Astrocyte (in vitro differentiated cells and primary cell): ENCODE data around the gene NKAP. TPM values are rescaled to one million over a fixed set of nuclear protein-coding genes. Genes with fewer than 3 reads are reported as not detected.
A peak's percentile ranks its signal among the peaks of the same experiment; 100 is the strongest.
"Not testable (repeated sequence)": the region's sequence is repeated elsewhere in the genome, so short reads cannot be mapped to it uniquely, and the experiment has no call there.

Experiments
- DNase-seq: peaks from one replicate; pipeline ENCODE4 v3.0.0-alpha.2; 2010; ENCODE audit warnings: low read depth
- FAIRE-seq: peaks from 2 replicates; lab custom pipeline; 2011; peaks lifted over from hg19 to GRCh38; lab: Jason Lieb, UNC
- H2AFZ ChIP-seq: 2 replicates; pipeline ENCODE4 v1.6.0; 2012; ENCODE audit warnings: low read depth, low read length, inconsistent platforms
- H3K27ac ChIP-seq: 2 replicates; pipeline ENCODE4 v1.5.1; 2011; ENCODE audit warnings: low read depth, low read length, inconsistent platforms
- H3K27me3 ChIP-seq: 2 replicates; pipeline ENCODE4 v1.6.0; 2011; ENCODE audit warnings: low read length, inconsistent platforms; ENCODE audit not compliant: insufficient read depth
- H3K36me3 ChIP-seq: 2 replicates; pipeline ENCODE4 v1.5.1; 2011; ENCODE audit warnings: low read length, inconsistent platforms; ENCODE audit not compliant: insufficient read depth
- H3K4me1 ChIP-seq: 2 replicates; pipeline ENCODE4 v1.5.1; 2011; ENCODE audit warnings: low read length, inconsistent platforms; ENCODE audit not compliant: insufficient read depth
- H3K4me2 ChIP-seq: 2 replicates; pipeline ENCODE4 v1.6.0; 2012; ENCODE audit warnings: low read length, inconsistent platforms
- H3K4me3 ChIP-seq: 2 replicates; pipeline ENCODE4 v1.5.1; 2011; ENCODE audit warnings: low read depth, mild to moderate bottlenecking, low read length, inconsistent platforms; ENCODE audit not compliant: insufficient read depth
- H3K79me2 ChIP-seq: 2 replicates; pipeline ENCODE4 v1.6.0; 2012; ENCODE audit warnings: mild to moderate bottlenecking, low read length, inconsistent platforms; ENCODE audit not compliant: insufficient read depth
- H3K9ac ChIP-seq: 2 replicates; pipeline ENCODE4 v1.6.0; 2012; ENCODE audit warnings: mild to moderate bottlenecking, low read length, inconsistent platforms
- H3K9me3 ChIP-seq: 2 replicates; pipeline ENCODE4 v1.5.1; 2012; ENCODE audit warnings: low read depth, mild to moderate bottlenecking, low read length, inconsistent platforms; ENCODE audit not compliant: insufficient read depth
- H4K20me1 ChIP-seq: 2 replicates; pipeline ENCODE4 v1.6.0; 2012; ENCODE audit warnings: low read length, inconsistent platforms; ENCODE audit not compliant: insufficient read depth
- H3K27ac Mint-ChIP-seq: one replicate; pipeline ENCODE4 v1.8.0; 2021; ENCODE audit warnings: mild to moderate bottlenecking, mixed read lengths; ENCODE audit not compliant: unreplicated experiment
- H3K27me3 Mint-ChIP-seq: one replicate; pipeline ENCODE4 v1.8.0; 2021; ENCODE audit warnings: low read depth, mixed read lengths; ENCODE audit not compliant: unreplicated experiment
- H3K36me3 Mint-ChIP-seq: one replicate; pipeline ENCODE4 v1.8.0; 2021; ENCODE audit warnings: low read depth, mixed read lengths; ENCODE audit not compliant: unreplicated experiment
- H3K4me1 Mint-ChIP-seq: one replicate; pipeline ENCODE4 v1.8.0; 2021; ENCODE audit warnings: low read depth, mixed read lengths; ENCODE audit not compliant: unreplicated experiment
- H3K4me3 Mint-ChIP-seq: one replicate; pipeline ENCODE4 v1.8.0; 2021; ENCODE audit warnings: mild to moderate bottlenecking, moderate library complexity, mixed read lengths; ENCODE audit not compliant: unreplicated experiment
- H3K9me3 Mint-ChIP-seq: one replicate; pipeline ENCODE4 v1.8.0; 2021; ENCODE audit warnings: mild to moderate bottlenecking, mixed read lengths; ENCODE audit not compliant: unreplicated experiment
- EZH2 ChIP-seq: IDR thresholded peaks from 2 replicates; pipeline ENCODE4 v1.6.1; 2012; ENCODE audit warnings: mild to moderate bottlenecking, low read length, inconsistent platforms; ENCODE audit not compliant: insufficient read depth
- total RNA-seq: library from RNA; stranded (reverse); gene quantifications from 2 replicates; pipeline ENCODE4 v1.2.1, GENCODE V29; 2021
- TF ChIP-seq, protein P1 (sequence below): IDR thresholded peaks from 2 replicates; pipeline ENCODE4 v1.5.1; 2011; ENCODE audit warnings: low read depth, mild to moderate bottlenecking, inconsistent platforms, low read length, moderate library complexity; ENCODE audit not compliant: insufficient read depth

Gene NKAP
- total RNA-seq, 1 donor from 2014 or later, result 7.1 TPM

DNA sequence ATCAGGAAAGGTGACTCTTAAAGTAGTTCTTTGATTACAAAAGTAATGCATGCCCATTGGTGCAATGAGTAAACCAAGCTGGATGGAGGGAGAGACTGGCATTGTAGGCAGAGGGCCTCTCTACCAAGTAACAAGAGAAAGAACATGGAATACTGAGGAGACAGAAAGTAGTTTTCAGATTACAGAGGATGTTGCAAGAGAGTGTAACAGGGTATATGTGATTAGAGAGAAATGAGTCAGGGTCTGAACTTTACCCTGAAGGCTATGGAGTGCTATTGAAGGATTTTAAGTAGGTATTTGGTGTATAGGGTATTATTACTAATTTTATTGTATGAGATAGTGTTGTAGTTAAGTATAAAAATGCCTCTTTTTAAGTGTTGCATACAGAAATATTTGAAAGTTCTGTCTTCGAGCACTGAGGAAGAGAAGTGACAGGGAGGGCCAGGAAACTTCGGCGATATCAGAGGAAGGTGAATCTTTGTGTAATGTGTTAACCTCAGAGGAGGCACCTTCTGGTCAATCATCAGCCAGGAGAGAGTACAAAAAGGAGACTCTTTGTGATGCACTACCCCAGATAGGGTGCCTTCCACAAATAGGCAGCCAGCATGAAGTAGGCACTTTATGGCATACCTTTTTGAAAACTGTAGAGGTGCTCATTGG, 8.2 kb downstream of the NKAP start:
- no peaks in the 10 kb centered on the region for H3K36me3 Mint-ChIP-seq
- H2AFZ ChIP-seq, result no peak overlapping the region
- H3K9me3 Mint-ChIP-seq, result no peaks in the 10 kb centered on the region
- no peaks in the 10 kb centered on the region for H3K9me3 ChIP-seq
- no peak for FAIRE-seq
- no peaks in the 10 kb centered on the region for H3K4me1 Mint-ChIP-seq
- no peak overlapping the region for H3K4me3 ChIP-seq
- DNase-seq, result no peak
- TF ChIP-seq EZH2, result no peak
- TF ChIP-seq, protein P1, sequence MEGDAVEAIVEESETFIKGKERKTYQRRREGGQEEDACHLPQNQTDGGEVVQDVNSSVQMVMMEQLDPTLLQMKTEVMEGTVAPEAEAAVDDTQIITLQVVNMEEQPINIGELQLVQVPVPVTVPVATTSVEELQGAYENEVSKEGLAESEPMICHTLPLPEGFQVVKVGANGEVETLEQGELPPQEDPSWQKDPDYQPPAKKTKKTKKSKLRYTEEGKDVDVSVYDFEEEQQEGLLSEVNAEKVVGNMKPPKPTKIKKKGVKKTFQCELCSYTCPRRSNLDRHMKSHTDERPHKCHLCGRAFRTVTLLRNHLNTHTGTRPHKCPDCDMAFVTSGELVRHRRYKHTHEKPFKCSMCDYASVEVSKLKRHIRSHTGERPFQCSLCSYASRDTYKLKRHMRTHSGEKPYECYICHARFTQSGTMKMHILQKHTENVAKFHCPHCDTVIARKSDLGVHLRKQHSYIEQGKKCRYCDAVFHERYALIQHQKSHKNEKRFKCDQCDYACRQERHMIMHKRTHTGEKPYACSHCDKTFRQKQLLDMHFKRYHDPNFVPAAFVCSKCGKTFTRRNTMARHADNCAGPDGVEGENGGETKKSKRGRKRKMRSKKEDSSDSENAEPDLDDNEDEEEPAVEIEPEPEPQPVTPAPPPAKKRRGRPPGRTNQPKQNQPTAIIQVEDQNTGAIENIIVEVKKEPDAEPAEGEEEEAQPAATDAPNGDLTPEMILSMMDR, result no peak
- no peaks in the 10 kb centered on the region for H3K27me3 ChIP-seq
- no peaks in the 10 kb centered on the region for H3K4me1 ChIP-seq
- no peaks in the 10 kb centered on the region for H3K27me3 Mint-ChIP-seq
- no peak overlapping the region for H3K4me3 Mint-ChIP-seq
- no peak overlapping the region for H3K4me2 ChIP-seq
- no peak overlapping the region for H3K27ac ChIP-seq
- no peak overlapping the region for H3K27ac Mint-ChIP-seq
- no peaks in the 10 kb centered on the region for H3K79me2 ChIP-seq
- H4K20me1 ChIP-seq, result no peaks in the 10 kb centered on the region
- peaks cover 12% of the 10 kb centered on the region for H3K36me3 ChIP-seq
- H3K9ac ChIP-seq, result no peak overlapping the region

DNA sequence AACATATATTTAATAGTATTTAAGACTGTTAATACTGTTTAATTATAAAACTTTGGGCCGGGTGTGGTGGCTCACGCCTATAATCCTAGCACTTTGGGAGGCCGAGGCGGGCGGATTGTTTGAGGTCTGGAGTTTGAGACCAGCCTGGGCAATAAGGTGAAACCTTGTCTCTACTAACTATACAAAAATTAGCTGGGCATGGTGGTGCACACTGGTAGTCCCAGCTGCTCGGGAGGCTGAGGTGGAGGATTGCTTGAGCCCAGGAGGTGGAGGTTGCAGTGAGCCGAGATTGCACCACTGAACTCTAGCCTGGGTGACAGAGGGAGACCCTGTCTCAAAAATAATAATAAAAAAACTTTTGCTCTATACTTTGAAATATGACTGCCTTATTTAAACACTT, 21.2 kb downstream of the NKAP start:
- H2AFZ ChIP-seq, H3K27ac Mint-ChIP-seq, H3K27me3 ChIP-seq, H3K4me2 ChIP-seq, DNase-seq, H4K20me1 ChIP-seq, H3K27ac ChIP-seq, H3K36me3 Mint-ChIP-seq, FAIRE-seq, H3K9me3 ChIP-seq, H3K79me2 ChIP-seq, H3K27me3 Mint-ChIP-seq, H3K4me1 ChIP-seq, H3K4me3 Mint-ChIP-seq, H3K4me1 Mint-ChIP-seq, H3K4me3 ChIP-seq, H3K9ac ChIP-seq, H3K36me3 ChIP-seq, H3K9me3 Mint-ChIP-seq: not testable (repeated sequence)

DNA sequence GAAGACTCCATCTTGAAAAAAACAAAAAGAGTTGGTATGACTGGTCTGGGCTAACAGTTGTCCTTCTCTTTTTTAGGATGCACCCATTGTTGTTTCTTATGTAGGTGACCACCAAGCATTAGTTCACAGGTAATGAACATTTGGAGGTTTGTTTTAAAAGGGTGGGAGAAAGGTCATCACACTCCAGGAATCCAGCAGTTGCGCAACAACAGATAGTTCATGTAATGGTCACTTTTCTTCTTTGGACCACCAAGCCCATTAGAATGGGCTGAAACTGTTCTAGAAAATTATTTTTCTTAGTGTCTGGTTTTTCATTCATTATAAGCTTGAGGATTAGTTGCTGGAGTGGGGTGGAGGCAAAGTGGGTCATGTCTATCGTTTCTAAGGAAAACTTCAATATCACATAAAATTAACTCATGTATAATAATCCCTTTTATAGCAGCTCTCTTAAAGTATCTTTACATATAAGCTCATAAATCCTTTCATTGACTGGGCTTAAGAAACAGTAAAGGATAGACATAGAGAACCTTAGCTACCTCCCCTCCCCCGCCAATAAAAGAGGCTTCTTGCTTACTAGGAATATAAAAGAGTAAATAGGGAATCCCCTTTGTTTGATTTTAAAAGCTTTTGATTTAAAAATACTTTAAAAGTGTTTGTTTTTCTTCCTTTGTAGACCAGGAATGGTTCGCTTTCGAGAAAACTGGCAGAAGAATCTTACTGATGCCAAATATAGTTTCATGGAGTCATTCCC, 23.5 kb downstream of the NKAP start:
- no peaks in the 10 kb centered on the region for H4K20me1 ChIP-seq
- no peaks in the 10 kb centered on the region for H3K27me3 ChIP-seq
- TF ChIP-seq, protein P1, result no peak
- TF ChIP-seq EZH2, result no peak
- no peak overlapping the region for H3K9ac ChIP-seq
- H3K9me3 ChIP-seq, result no peaks in the 10 kb centered on the region
- Mint-ChIP-seq H3K27ac (no peak overlapping the region), H3K4me3 (no peak overlapping the region), H3K36me3 (no peaks in the 10 kb centered on the region), H3K27me3 (peaks cover under 1% of the 10 kb centered on the region), H3K9me3 (no peaks in the 10 kb centered on the region), H3K4me1 (no peaks in the 10 kb centered on the region)
- no peak for DNase-seq
- H3K4me2 ChIP-seq, result no peak overlapping the region
- FAIRE-seq, result peak; percentile 13
- H3K79me2 ChIP-seq, result no peaks in the 10 kb centered on the region
- H3K27ac ChIP-seq, result no peak overlapping the region
- no peaks in the 10 kb centered on the region for H3K36me3 ChIP-seq
- no peak overlapping the region for H3K4me3 ChIP-seq
- no peaks in the 10 kb centered on the region for H3K4me1 ChIP-seq
- no peak overlapping the region for H2AFZ ChIP-seq
